Anterior cingulate cortex (tissue), 58 donors: ENCODE data around the gene SATB1.

Source experiments
- DNase-seq, 58 donors: peaks; one replicate each; lab custom pipeline; 2025; lab: John Stamatoyannopoulos, UW

Gene SATB1

GRCh38 chr3:18405141-18405540 lies 20.0 kb downstream of the SATB1 start:
- DNase-seq = no peak

DNA sequence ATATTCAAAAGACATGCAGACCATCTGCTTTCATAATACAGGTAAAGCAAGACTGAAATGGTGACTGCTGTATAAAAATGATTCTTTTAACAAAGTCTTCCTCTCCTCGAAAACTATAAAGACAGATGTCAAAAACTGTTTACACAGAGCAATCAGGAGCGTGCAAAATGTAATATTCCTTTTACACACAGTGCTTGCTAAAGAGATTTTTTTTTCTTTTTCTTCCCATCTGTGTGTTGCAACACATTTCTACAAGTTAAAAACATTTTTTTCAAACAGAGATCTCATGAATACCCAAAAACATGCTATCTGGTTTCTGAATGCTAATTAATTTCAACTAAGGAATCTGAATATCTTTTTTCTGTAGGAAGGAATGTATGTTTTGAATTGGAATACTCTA lies 22.1 kb downstream of the SATB1 start:
- DNase-seq = no peak

DNA sequence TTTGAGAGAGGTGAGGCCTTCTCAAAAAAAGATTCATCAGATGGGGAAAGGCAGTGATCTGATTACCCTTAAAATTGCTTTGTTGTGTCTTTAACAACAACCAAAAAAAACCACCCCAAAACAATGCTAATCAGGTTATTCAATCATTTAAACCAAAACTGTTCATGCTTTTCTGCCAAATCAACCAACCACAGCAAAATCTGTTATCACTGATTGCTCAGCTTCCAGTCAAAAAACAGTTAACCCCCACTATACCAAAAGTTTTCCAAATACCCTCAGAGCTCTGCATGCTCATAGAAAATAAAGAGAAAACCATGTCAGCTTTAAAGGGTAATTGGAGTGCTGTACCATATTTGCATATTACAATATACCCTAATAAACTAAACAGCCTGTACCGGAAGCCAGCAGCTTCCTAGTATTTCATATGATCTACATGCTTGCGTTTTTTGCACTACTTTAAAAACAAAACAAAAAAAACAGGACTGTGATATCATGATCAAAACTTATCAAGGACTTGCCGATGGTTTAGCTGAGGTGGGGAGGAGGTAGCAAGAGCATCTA lies 22.8 kb downstream of the SATB1 start:
- no peak for DNase-seq

DNA sequence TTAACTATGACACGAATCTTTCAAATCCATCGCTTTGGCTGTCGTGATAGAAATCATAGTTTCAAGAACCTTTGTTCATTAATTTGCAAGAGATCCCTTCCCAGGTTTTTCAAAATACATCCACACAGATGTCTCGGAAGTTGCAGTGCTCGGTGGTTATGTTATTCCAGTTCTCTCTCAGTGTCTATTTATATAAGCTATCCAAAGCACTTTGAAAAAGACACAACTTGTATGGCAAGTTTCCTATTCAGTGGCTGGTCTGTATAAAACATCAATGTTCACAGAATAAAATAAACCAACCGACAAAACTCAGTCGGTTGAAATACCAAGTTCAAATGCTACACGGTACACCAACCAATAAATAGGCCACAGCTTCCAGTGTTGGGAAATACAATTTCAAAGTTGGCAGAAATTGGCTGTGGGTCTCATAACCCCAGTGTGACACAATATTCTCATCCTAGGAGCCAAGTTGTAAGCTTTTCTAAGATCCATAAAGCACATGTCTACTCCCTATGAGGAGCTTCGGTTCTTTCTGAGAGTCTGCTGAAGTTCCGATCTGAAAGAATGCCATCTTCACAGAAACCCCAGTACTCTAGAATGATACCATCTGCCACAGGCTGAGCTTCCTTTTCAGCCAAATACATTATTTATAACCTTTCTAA lies 23.7 kb downstream of the SATB1 start:
- peak in 2 of 58 donors; percentile 20 to 21 for DNase-seq

DNA sequence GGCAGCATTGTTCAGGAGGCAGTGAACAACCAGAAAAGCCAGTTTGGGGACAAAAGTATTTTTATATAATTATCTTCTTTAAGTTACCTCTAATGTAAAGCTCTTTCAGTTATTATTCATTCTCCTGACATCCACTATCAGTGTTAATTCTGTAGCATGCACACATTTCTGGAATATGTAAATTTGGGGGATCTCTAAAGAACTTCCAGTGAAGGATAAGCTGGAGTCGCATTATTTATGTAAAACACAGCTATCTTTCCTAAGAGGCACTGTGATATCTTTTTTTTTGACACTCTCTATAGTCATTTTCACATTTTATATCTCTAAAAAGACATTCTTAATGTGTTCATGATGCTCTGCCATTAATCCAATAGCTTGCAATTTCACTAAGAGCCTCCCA lies 26.7 kb downstream of the SATB1 start:
- no peak for DNase-seq

- no peak for DNase-seq
Measured at GRCh38 chr3:18396428-18396827, 28.7 kb downstream of the SATB1 start.

GRCh38 chr3:18394384-18394995 lies 30.6 kb downstream of the SATB1 start:
- DNase-seq = no peak

DNA sequence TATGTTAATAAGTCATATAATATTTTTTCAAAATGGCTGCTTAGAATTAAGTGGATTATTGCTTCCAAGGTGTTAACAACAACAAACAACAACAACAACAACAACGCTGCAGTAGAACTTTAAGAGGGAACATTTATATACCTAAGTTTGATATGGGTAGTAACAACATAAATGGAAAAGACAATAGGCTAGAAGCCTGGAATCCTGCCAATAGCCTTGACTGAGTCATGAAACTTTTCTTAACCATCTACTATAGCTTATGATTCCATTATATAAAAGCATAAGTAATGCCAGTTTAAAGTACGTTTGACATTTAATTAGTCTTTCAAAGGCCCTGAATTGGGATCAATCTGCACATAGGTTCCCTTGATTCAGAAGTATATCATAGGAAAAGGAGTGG lies 31.2 kb downstream of the SATB1 start:
- DNase-seq = no peak

DNA sequence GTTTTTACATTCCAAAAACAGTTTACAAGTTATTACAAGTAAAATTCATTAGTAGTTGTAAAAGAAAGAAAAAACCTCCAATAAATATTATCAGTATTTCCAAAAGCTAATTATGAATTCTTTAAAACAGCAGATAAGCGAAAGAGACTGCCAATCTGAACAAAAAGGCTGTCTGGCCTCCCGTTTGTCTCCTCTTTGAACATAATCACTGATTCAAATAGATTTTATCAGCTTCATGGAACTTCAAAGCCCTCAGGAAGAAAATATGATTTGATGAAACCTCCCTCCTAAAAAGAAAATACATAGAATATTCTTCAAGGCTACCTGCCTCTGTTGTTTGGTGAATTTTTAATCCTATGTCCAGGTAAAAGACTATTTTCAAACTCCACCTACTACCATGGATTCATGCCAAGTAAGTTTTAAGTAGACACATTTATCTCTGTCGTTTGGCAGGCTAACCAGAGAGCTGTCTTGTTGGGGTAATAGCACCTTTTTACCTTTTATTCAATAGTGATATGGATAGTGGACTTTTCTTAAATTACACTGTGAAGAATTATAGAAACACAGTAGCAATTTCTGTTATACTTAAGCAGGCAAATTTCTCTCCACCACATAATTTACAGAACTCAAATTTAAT lies 35.0 kb downstream of the SATB1 start:
- DNase-seq = no peak

GRCh38 chr3:18389108-18389733 lies 35.9 kb downstream of the SATB1 start:
- no peak for DNase-seq

GRCh38 chr3:18386274-18386890 lies 38.8 kb downstream of the SATB1 start:
- no peak for DNase-seq

- no peak for DNase-seq
Measured at GRCh38 chr3:18385706-18386105, 39.4 kb downstream of the SATB1 start.

DNA sequence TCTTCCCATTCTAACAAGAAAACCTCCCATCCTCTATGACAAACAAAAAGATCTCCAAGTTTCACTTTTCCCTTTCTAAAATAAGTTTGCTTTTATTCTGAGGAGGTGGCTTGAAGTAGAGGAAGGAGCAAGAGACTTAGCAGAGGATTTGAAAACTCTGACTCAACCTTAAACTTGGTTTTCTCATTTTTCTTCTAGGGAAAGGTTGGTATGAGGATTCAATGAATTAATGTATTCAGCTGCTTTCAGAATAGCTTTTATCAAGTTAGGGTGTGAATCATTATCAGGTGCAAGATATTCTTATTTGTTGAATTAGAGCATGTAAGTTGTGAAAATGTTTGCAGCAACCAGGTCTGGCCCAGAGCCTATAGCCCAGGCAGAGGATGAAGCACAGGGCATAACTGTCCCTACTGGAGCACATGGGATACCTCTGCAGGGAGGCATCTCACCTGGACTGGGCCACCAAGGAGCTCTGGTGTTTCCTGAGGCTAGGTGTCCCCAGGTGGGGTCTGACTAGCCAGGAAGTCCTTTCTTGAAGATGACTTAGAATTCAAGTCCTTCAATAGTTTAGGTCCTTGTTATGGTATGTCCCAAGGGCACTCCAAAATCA lies 42.3 kb downstream of the SATB1 start:
- no peak for DNase-seq

DNA sequence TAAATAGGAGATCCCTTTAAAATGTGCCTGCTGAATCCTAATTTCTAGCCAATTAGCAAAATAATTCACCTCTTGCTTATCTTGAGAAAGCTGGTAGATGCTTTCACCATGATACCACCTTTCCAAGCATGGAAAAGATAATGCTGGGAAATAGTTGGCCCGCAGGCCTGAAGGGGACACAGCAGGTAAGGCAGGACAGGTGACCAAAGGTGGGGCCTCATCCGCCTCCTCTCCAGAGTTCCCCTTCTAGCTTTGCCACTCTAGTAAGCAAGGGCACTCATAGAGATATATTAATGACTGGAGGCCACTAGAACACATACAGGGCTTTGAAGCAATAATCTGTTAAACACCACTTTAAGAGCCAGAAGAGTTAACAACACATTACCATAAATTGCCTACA lies 45.5 kb downstream of the SATB1 start:
- DNase-seq = no peak

GRCh38 chr3:18378218-18378617 lies 46.9 kb downstream of the SATB1 start:
- DNase-seq = no peak

DNA sequence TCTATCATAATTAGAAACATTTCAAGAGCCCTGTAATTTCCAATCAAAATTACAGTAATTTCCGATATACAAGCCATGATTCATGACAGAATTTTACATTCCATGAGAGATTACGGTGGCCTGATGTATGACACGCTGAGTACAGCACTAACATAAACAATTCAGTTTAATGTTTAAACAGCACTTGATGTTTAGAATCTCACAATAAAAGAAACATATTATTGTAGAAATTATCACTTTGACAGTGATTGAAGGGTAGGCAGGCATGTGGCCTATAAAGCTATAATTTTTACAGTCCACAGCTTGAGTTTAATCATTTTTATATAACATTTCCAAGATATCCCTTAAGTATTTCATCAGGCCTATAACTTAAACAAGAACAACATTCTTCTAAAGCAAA lies 48.5 kb downstream of the SATB1 start:
- DNase-seq = no peak

- no peak for DNase-seq
Measured at GRCh38 chr3:18372786-18373405, 52.2 kb downstream of the SATB1 start.

- peak in 2 of 58 donors; percentile 5 to 16 for DNase-seq
Measured at GRCh38 chr3:18370672-18371071, 54.5 kb downstream of the SATB1 start.

GRCh38 chr3:18369551-18370185 lies 55.5 kb downstream of the SATB1 start:
- no peak for DNase-seq
